Kidney (tissue), 14 donors: ENCODE measurements around the gene TFB2M. TPM values are rescaled to one million over a fixed set of nuclear protein-coding genes. Genes with fewer than 3 reads are reported as not detected.

ENCODE experiments used
- DNase-seq, 5 donors: peaks; one replicate each; pipeline ENCODE4 v3.0.0-alpha.2; 2013 to 2020
- FAIRE-seq: peaks from 2 replicates; lab custom pipeline; 2012; peaks lifted over from hg19 to GRCh38; lab: Jason Lieb, UNC
- H3K27ac ChIP-seq, 2 donors: one replicate each; pipeline ENCODE4 v1.7.0; 2013; ENCODE audit warnings: low read depth in 2 of 2, low read length in 2 of 2, inconsistent platforms in 1 of 2
- H3K27me3 ChIP-seq: one replicate; pipeline ENCODE4 v1.7.1; 2013; ENCODE audit warnings: low read length, inconsistent platforms; ENCODE audit not compliant: control insufficient read depth, insufficient read depth
- H3K36me3 ChIP-seq, 3 donors: one replicate each; pipeline versions ENCODE4 v1.7.0 to v1.7.1; 2013; ENCODE audit warnings: low read length in 3 of 3, control low read depth in 1 of 3, inconsistent platforms in 1 of 3; ENCODE audit not compliant: insufficient read depth in 3 of 3, control insufficient read depth in 2 of 3
- H3K4me1 ChIP-seq, 3 donors: one replicate each; pipeline versions ENCODE4 v1.7.0 to v1.7.1; 2013; ENCODE audit warnings: low read length in 3 of 3, inconsistent platforms in 1 of 3, low read depth in 1 of 3; ENCODE audit not compliant: control insufficient read depth in 2 of 3, insufficient read depth in 2 of 3
- H3K4me3 ChIP-seq, 3 donors: one replicate each; pipeline versions ENCODE4 v1.7.0 to v1.8.1; 2013; ENCODE audit warnings: low read length in 3 of 3, control low read depth in 1 of 3, inconsistent platforms in 1 of 3
- H3K9ac ChIP-seq, 3 donors: one replicate each; pipeline versions ENCODE4 v1.7.0 to v1.7.1; 2013; ENCODE audit warnings: low read length in 3 of 3, control low read depth in 1 of 3, inconsistent platforms in 1 of 3
- H3K9me3 ChIP-seq, 3 donors: one replicate each; pipeline versions ENCODE4 v1.7.0 to v1.7.1; 2013; ENCODE audit warnings: low read length in 3 of 3, control low read depth in 1 of 3, inconsistent platforms in 1 of 3; ENCODE audit not compliant: control insufficient read depth in 2 of 3, insufficient read depth in 1 of 3
- CTCF ChIP-seq: IDR thresholded peaks from 3 replicates; pipeline ENCODE4 v1.5.1; 2012; ENCODE audit warnings: mild to moderate bottlenecking, moderate library complexity, borderline replicate concordance; ENCODE audit not compliant: insufficient read depth; ENCODE audit errors: extremely low read depth
- intact Hi-C: fragments of 100-400 bp; cut with DNase I; formaldehyde crosslinking; loops from one replicate; pipeline ENCODE4 v1.11.1; 2022
- polyA plus RNA-seq: library from polyadenylated mRNA; stranded (reverse); fragments of 350-450 nt; fragmentation: Illumina TruSeq; extraction: RNeasy Lipid Tissue Mini Kit (QIAGEN cat#74804); gene quantifications from one replicate; pipeline ENCODE4 v1.2.3, GENCODE V29; 2014; ENCODE audit warnings: low read depth, low replicate concordance; ENCODE audit not compliant: insufficient read depth
- total RNA-seq: library from RNA; stranded (reverse); fragmentation: NEBNext Ultra II Directional; extraction: Animal tissue kit (Norgen Biotek cat#: 25700); gene quantifications from one replicate; pipeline ENCODE4 v1.2.1, GENCODE V29; 2021
- donor health status: control.
- donor health status: control.
- donor health status: control.
- donor health status: control.
- donor health status: control.
- donor health status: DM: yes; HTN: yes; CAD: no.
- donor health status: Normal renal cell carcinoma (clear cell type).

TFB2M gene
- total and polyA plus RNA-seq, 2 donors from 2014 or later: 10.8 to 14.7 TPM

GRCh38 chr1:246558041-246558440, 8.0 kb downstream of the TFB2M start:
- H3K4me1 ChIP-seq: peaks cover 0 to 8% (median 0%) of the 10 kb centered on the region in 3 donors
- FAIRE-seq (no peak), DNase-seq (no peak)
- no peaks in the 10 kb centered on the region for H3K9me3 ChIP-seq
- no peak overlapping the region for H3K9ac ChIP-seq
- H3K4me3 ChIP-seq: no peak overlapping the region
- no peak for TF ChIP-seq CTCF
- no peaks in the 10 kb centered on the region for H3K27me3 ChIP-seq
- H3K27ac ChIP-seq: no peak overlapping the region
- H3K36me3 ChIP-seq: peaks cover 8 to 29% (median 12%) of the 10 kb centered on the region in 3 donors
- intact Hi-C loops: no loop called here

GRCh38 chr1:246554201-246554600, 11.9 kb downstream of the TFB2M start:
- Histone ChIP-seq H3K4me3 (no peak overlapping the region), H3K27ac (no peak overlapping the region), H3K36me3 (peaks cover 6 to 36% (median 18%) of the 10 kb centered on the region in 3 donors), H3K9me3 (no peaks in the 10 kb centered on the region), H3K9ac (no peak overlapping the region), H3K4me1 (no peaks in the 10 kb centered on the region), H3K27me3 (no peaks in the 10 kb centered on the region)
- DNase-seq: no peak
- intact Hi-C loops: no loop called here
- no peak for TF ChIP-seq CTCF
- no peak for FAIRE-seq

- no peak overlapping the region for H3K27ac ChIP-seq
- no peaks in the 10 kb centered on the region for H3K27me3 ChIP-seq
- FAIRE-seq (no peak), DNase-seq (no peak)
- H3K4me1 ChIP-seq: no peaks in the 10 kb centered on the region
- intact Hi-C loops: no loop called here
- H3K4me3 ChIP-seq: no peak overlapping the region
- H3K9ac ChIP-seq: no peak overlapping the region
- TF ChIP-seq CTCF: no peak
- peaks cover 9 to 39% (median 18%) of the 10 kb centered on the region in 3 donors for H3K36me3 ChIP-seq
- H3K9me3 ChIP-seq: no peaks in the 10 kb centered on the region
These were observed 14.0 kb downstream of the TFB2M start for GRCh38 chr1:246552110-246552509.

- Histone ChIP-seq H3K4me3 (no peak overlapping the region), H3K27me3 (no peaks in the 10 kb centered on the region), H3K9ac (no peak overlapping the region), H3K27ac (no peak overlapping the region), H3K36me3 (peaks cover 6 to 27% (median 15%) of the 10 kb centered on the region in 3 donors), H3K4me1 (no peaks in the 10 kb centered on the region), H3K9me3 (no peaks in the 10 kb centered on the region)
- DNase-seq (no peak), FAIRE-seq (no peak)
- intact Hi-C loops: no loop called here
- TF ChIP-seq CTCF: no peak
These were observed 15.7 kb downstream of the TFB2M start for GRCh38 chr1:246550402-246550801.
